H9 (cell line): Measurements from ENCODE around the gene ADAMTS2. TPM values are rescaled to one million over a fixed set of nuclear protein-coding genes. Genes with fewer than 3 reads are reported as not detected.

Source experiments
- DNase-seq: peaks from one replicate; pipeline ENCODE4 v3.0.0-alpha.2; 2017
- H2AFZ ChIP-seq: one replicate; pipeline ENCODE4 v1.6.1; 2013; ENCODE audit warnings: mild to moderate bottlenecking, low read length, control low read depth, moderate library complexity
- H2AK5ac ChIP-seq: 2 replicates; pipeline ENCODE4 v1.6.1; 2013; ENCODE audit warnings: low read length, control low read depth, mixed read lengths; ENCODE audit not compliant: insufficient read length
- H2BK120ac ChIP-seq: one replicate; pipeline ENCODE4 v1.6.1; 2013; ENCODE audit warnings: low read depth, mild to moderate bottlenecking, low read length, control low read depth, inconsistent platforms; ENCODE audit not compliant: poor library complexity, severe bottlenecking
- H2BK12ac ChIP-seq: 2 replicates; pipeline ENCODE4 v1.6.1; 2013; ENCODE audit warnings: low read length, control low read depth, mixed read lengths, low read depth; ENCODE audit not compliant: insufficient read length
- H2BK15ac ChIP-seq: 2 replicates; pipeline ENCODE4 v1.6.1; 2013; ENCODE audit warnings: low read depth, low read length, control low read depth
- H2BK20ac ChIP-seq: one replicate; pipeline ENCODE4 v1.6.1; 2013; ENCODE audit warnings: low read depth, mild to moderate bottlenecking, low read length, control low read depth, inconsistent platforms; ENCODE audit not compliant: poor library complexity, severe bottlenecking
- H2BK5ac ChIP-seq: 2 replicates; pipeline ENCODE4 v1.6.1; 2013; ENCODE audit warnings: low read length, control low read depth, mixed read lengths; ENCODE audit not compliant: insufficient read length
- H3K14ac ChIP-seq: 2 replicates; pipeline ENCODE4 v1.6.1; 2013; ENCODE audit warnings: low read length, control low read depth; ENCODE audit not compliant: insufficient read depth
- H3K18ac ChIP-seq: 2 replicates; pipeline ENCODE4 v1.6.1; 2013; ENCODE audit warnings: low read depth, mild to moderate bottlenecking, mixed read lengths, low read length, control low read depth; ENCODE audit not compliant: insufficient read length
- H3K23ac ChIP-seq: 2 replicates; pipeline ENCODE4 v1.6.1; 2013; ENCODE audit warnings: low read length, control low read depth, mixed read lengths, low read depth; ENCODE audit not compliant: insufficient read length
- H3K23me2 ChIP-seq: 2 replicates; pipeline ENCODE4 v1.6.1; 2013; ENCODE audit warnings: low read depth, mild to moderate bottlenecking, mixed read lengths, low read length, control low read depth; ENCODE audit not compliant: insufficient read length, poor library complexity, severe bottlenecking
- H3K27ac ChIP-seq: 2 replicates; pipeline ENCODE4 v1.5.1; 2013; ENCODE audit warnings: low read length, control low read depth, mixed read lengths, low read depth; ENCODE audit not compliant: insufficient read length
- H3K27me3 ChIP-seq: 2 replicates; pipeline ENCODE4 v1.6.1; 2013; ENCODE audit warnings: low read length, control low read depth, inconsistent platforms; ENCODE audit not compliant: insufficient read depth
- H3K4ac ChIP-seq: 2 replicates; pipeline ENCODE4 v1.6.1; 2013; ENCODE audit warnings: low read depth, mild to moderate bottlenecking, control low read depth, inconsistent platforms, low read length, moderate library complexity
- H3K4me1 ChIP-seq: 2 replicates; pipeline ENCODE4 v1.6.1; 2013; ENCODE audit warnings: low read length, control low read depth, inconsistent platforms; ENCODE audit not compliant: insufficient read depth
- H3K4me2 ChIP-seq: 2 replicates; pipeline ENCODE4 v1.6.1; 2013; ENCODE audit warnings: low read length, control low read depth, mixed read lengths; ENCODE audit not compliant: insufficient read length, insufficient read depth
- H3K56ac ChIP-seq: 2 replicates; pipeline ENCODE4 v1.6.1; 2013; ENCODE audit warnings: low read depth, mild to moderate bottlenecking, mixed read lengths, low read length, control low read depth; ENCODE audit not compliant: insufficient read length
- H3K79me1 ChIP-seq: 2 replicates; pipeline ENCODE4 v1.6.1; 2013; ENCODE audit warnings: low read depth, mild to moderate bottlenecking, moderate library complexity, low read length, control low read depth, inconsistent platforms; ENCODE audit not compliant: insufficient read depth, poor library complexity, severe bottlenecking
- H3K79me2 ChIP-seq: 2 replicates; pipeline ENCODE4 v1.6.1; 2013; ENCODE audit warnings: low read length, control low read depth, inconsistent platforms; ENCODE audit not compliant: insufficient read depth
- H3K9ac ChIP-seq: 2 replicates; pipeline ENCODE4 v1.6.1; 2013; ENCODE audit warnings: low read length, control low read depth, mixed read lengths; ENCODE audit not compliant: insufficient read length; ENCODE audit errors: extremely low read depth
- H3K9me3 ChIP-seq: one replicate; pipeline ENCODE4 v1.6.1; 2013; ENCODE audit warnings: low read depth, low read length, inconsistent platforms; ENCODE audit not compliant: control insufficient read depth
- H3T11ph ChIP-seq: one replicate; pipeline ENCODE4 v1.6.1; 2013; ENCODE audit warnings: mild to moderate bottlenecking, low read length, control low read depth, inconsistent platforms
- H4K20me1 ChIP-seq: one replicate; pipeline ENCODE4 v1.6.1; 2013; ENCODE audit not compliant: control insufficient read depth, insufficient read length, insufficient read depth
- H4K5ac ChIP-seq: 2 replicates; pipeline ENCODE4 v1.6.1; 2013; ENCODE audit warnings: low read depth, mild to moderate bottlenecking, mixed read lengths, low read length, control low read depth; ENCODE audit not compliant: insufficient read length
- H4K8ac ChIP-seq: replicated peaks from 2 replicates; pipeline ENCODE4 v1.6.1; 2013; ENCODE audit warnings: low read length, control low read depth, mixed read lengths, low read depth; ENCODE audit not compliant: insufficient read length
- H4K91ac ChIP-seq: 2 replicates; pipeline ENCODE4 v1.6.1; 2013; ENCODE audit warnings: low read depth, mild to moderate bottlenecking, moderate library complexity, mixed read lengths, low read length, control low read depth; ENCODE audit not compliant: insufficient read length
- H3K27ac Mint-ChIP-seq, 3 experiments: 2 replicates in 2 of 3; 3 replicates in 1 of 3; pipeline ENCODE4 v1.8.0; 2020 to 2021; ENCODE audit warnings: mixed read lengths in 3 of 3, mild to moderate bottlenecking in 1 of 3, moderate library complexity in 1 of 3
- H3K27me3 Mint-ChIP-seq: 2 replicates; pipeline ENCODE4 v1.8.0; 2021; ENCODE audit warnings: low read depth, mild to moderate bottlenecking, moderate library complexity, mixed read lengths
- H3K36me3 Mint-ChIP-seq, 3 experiments: 2 replicates in 2 of 3; 3 replicates in 1 of 3; pipeline ENCODE4 v1.8.0; 2020 to 2021; ENCODE audit warnings: low read depth in 3 of 3, mixed read lengths in 3 of 3; ENCODE audit not compliant: insufficient read depth in 1 of 3
- H3K4me1 Mint-ChIP-seq, 2 experiments: 2 replicates each; pipeline ENCODE4 v1.8.0; 2020; ENCODE audit warnings: mixed read lengths in 2 of 2
- H3K4me3 Mint-ChIP-seq, 2 experiments: 2 replicates in 1 of 2; 3 replicates in 1 of 2; pipeline ENCODE4 v1.8.0; 2020 to 2021; ENCODE audit warnings: mild to moderate bottlenecking in 2 of 2, mixed read lengths in 2 of 2, moderate library complexity in 1 of 2
- H3K9me3 Mint-ChIP-seq, 2 experiments: 2 replicates in 1 of 2; 3 replicates in 1 of 2; pipeline ENCODE4 v1.8.0; 2020; ENCODE audit warnings: mild to moderate bottlenecking in 2 of 2, mixed read lengths in 2 of 2, moderate library complexity in 1 of 2
- WGBS: extraction: QIAGEN DNeasy Blood & Tissue Kit; methylation state at CpG from one replicate; pipeline ENCODE4 v1.1.7; 2013; ENCODE audit warnings: missing lambda C conversion rate, low lambda C conversion rate, mixed read lengths; ENCODE audit not compliant: insufficient read length; ENCODE audit errors: extremely low coverage; 5-methylcytosine and 5-hydroxymethylcytosine counted together
- total RNA-seq: library from RNA; stranded (reverse); gene quantifications from 2 replicates; pipeline ENCODE4 v1.2.1, GENCODE V29; 2021
- TF ChIP-seq, protein P1 (sequence below): fragments of 200-600 bp; sonication (generic); conservative IDR thresholded peaks from 3 replicates; pipeline ENCODE4 v1.8.0; 2021; ENCODE audit warnings: antibody characterized with exemption, mild to moderate bottlenecking

The ADAMTS2 gene
- total RNA-seq, 1 experiment from 2014 or later = 5.4 TPM

- Histone ChIP-seq H2AK5ac (no peak overlapping the region), H4K5ac (no peak overlapping the region), H3K9ac (no peak overlapping the region), H2BK5ac (no peak overlapping the region), H4K20me1 (no peaks in the 10 kb centered on the region), H2BK120ac (no peak overlapping the region), H3K18ac (no peak overlapping the region), H3K79me1 (no peaks in the 10 kb centered on the region), H4K8ac (no peak overlapping the region), H3K23ac (no peak overlapping the region), H3K4ac (no peak overlapping the region), H2BK20ac (no peak overlapping the region), H3K23me2 (no peaks in the 10 kb centered on the region), H2BK15ac (no peak overlapping the region), H2AFZ (no peak overlapping the region), H3K9me3 (no peaks in the 10 kb centered on the region), H3K27me3 (no peaks in the 10 kb centered on the region), H2BK12ac (no peak overlapping the region), H3K4me1 (no peaks in the 10 kb centered on the region), H3K56ac (no peak overlapping the region), H3K79me2 (no peaks in the 10 kb centered on the region), H3K14ac (peak overlapping the region; percentile 58; the same call in 1 of the 2 replicates), H3K27ac (no peak overlapping the region), H3T11ph (no peak overlapping the region), H3K4me2 (peak overlapping the region; percentile 63), H4K91ac (no peak overlapping the region)
- Mint-ChIP-seq H3K9me3 (peaks cover 11 to 21% of the 10 kb centered on the region in 2 experiments; a peak in 4 of 5 replicates), H3K36me3 (peaks cover 0 to 7% (median 5%) of the 10 kb centered on the region in 3 experiments; a peak in 4 of 7 replicates), H3K4me3 (peak overlapping the region in 1 of 2 experiments; percentile 37; a peak in 1 of 5 replicates), H3K4me1 (no peaks in the 10 kb centered on the region), H3K27me3 (no peaks in the 10 kb centered on the region), H3K27ac (no peak overlapping the region)
- no CpG with 5 or more reads among the region's 67 CpGs for WGBS
- TF ChIP-seq, protein P1, sequence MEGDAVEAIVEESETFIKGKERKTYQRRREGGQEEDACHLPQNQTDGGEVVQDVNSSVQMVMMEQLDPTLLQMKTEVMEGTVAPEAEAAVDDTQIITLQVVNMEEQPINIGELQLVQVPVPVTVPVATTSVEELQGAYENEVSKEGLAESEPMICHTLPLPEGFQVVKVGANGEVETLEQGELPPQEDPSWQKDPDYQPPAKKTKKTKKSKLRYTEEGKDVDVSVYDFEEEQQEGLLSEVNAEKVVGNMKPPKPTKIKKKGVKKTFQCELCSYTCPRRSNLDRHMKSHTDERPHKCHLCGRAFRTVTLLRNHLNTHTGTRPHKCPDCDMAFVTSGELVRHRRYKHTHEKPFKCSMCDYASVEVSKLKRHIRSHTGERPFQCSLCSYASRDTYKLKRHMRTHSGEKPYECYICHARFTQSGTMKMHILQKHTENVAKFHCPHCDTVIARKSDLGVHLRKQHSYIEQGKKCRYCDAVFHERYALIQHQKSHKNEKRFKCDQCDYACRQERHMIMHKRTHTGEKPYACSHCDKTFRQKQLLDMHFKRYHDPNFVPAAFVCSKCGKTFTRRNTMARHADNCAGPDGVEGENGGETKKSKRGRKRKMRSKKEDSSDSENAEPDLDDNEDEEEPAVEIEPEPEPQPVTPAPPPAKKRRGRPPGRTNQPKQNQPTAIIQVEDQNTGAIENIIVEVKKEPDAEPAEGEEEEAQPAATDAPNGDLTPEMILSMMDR = peak; percentile 96
- DNase-seq = peak; percentile 71
Measured at GRCh38 chr5:179166886-179167841, 178.1 kb downstream of the ADAMTS2 start.
